H1 (cell line): ENCODE results near the gene SLC12A8. TPM values are rescaled to one million over a fixed set of nuclear protein-coding genes. Genes with fewer than 3 reads are reported as not detected.

ENCODE experiments used
- CTCF ChIA-PET: fragments of 300-600 bp; sonication (Branson Sonifier 250); formaldehyde crosslinking; loops from one replicate; lab custom pipeline; 2021; ENCODE audit not compliant: partially characterized antibody; lab: Charles Lee
- POLR2A ChIA-PET: fragments of 300-600 bp; sonication (Branson Sonifier 250); formaldehyde crosslinking; loops from one replicate; lab custom pipeline; 2021; ENCODE audit warnings: inconsistent platforms; ENCODE audit not compliant: partially characterized antibody; lab: Charles Lee
- DNase-seq, 2 experiments: peaks; one replicate each; pipeline versions ENCODE4 v3.0.0 to v3.0.0-alpha.2; 2010 to 2022; ENCODE audit warnings: low spot score in 2 of 2, low read depth in 1 of 2, mixed read lengths in 1 of 2
- FAIRE-seq: peaks from 2 replicates; lab custom pipeline; 2011; peaks lifted over from hg19 to GRCh38; lab: Jason Lieb, UNC
- H2AFZ ChIP-seq: 2 replicates; pipeline ENCODE4 v1.8.1; 2012; ENCODE audit warnings: low read length, inconsistent platforms
- H2AK5ac ChIP-seq: 2 replicates; pipeline ENCODE4 v1.6.1; 2013; ENCODE audit warnings: low read depth, low read length
- H2BK120ac ChIP-seq: replicated peaks from 2 replicates; pipeline ENCODE3; 2013; ENCODE audit warnings: low read depth, low read length, inconsistent platforms
- H2BK12ac ChIP-seq: 2 replicates; pipeline ENCODE4 v1.6.1; 2013; ENCODE audit warnings: low read depth, low read length
- H2BK15ac ChIP-seq: 2 replicates; pipeline ENCODE4 v1.6.1; 2013; ENCODE audit warnings: low read length
- H2BK20ac ChIP-seq: 2 replicates; pipeline ENCODE4 v1.6.1; 2013; ENCODE audit warnings: low read length
- H2BK5ac ChIP-seq: 2 replicates; pipeline ENCODE4 v1.6.1; 2013; ENCODE audit warnings: low read depth, low read length
- H3K14ac ChIP-seq: 2 replicates; pipeline ENCODE4 v1.6.1; 2013; ENCODE audit warnings: inconsistent platforms; ENCODE audit not compliant: insufficient read length
- H3K18ac ChIP-seq: 2 replicates; pipeline ENCODE4 v1.6.1; 2013; ENCODE audit warnings: low read length; ENCODE audit errors: extremely low read depth
- H3K23ac ChIP-seq: 2 replicates; pipeline ENCODE4 v1.6.1; 2013; ENCODE audit warnings: inconsistent platforms; ENCODE audit not compliant: insufficient read length
- H3K23me2 ChIP-seq: 2 replicates; pipeline ENCODE4 v1.6.1; 2013; ENCODE audit warnings: low read depth, low read length
- H3K27ac ChIP-seq: 2 replicates; pipeline ENCODE4 v1.6.1; 2011; ENCODE audit warnings: low read depth, low read length, inconsistent platforms
- H3K27me3 ChIP-seq, 4 experiments: replicated peaks in 1 of 4; 1 replicate in 1 of 4; 2 replicates in 3 of 4; pipeline versions ENCODE4 v1.6.1 to v1.8.1; 2011 to 2013; ENCODE audit warnings: low read length in 3 of 4, mild to moderate bottlenecking in 3 of 4, inconsistent platforms in 2 of 4, mixed read lengths in 2 of 4, moderate library complexity in 1 of 4; ENCODE audit not compliant: control insufficient read depth in 3 of 4, insufficient read depth in 3 of 4; ENCODE audit errors: extremely low read depth in 1 of 4
- H3K36me3 ChIP-seq, 4 experiments: 2 replicates each; pipeline versions ENCODE4 v1.6.1 to v1.8.1; 2011 to 2013; ENCODE audit warnings: mild to moderate bottlenecking in 4 of 4, low read length in 3 of 4, moderate library complexity in 2 of 4, control low read depth in 1 of 4, inconsistent platforms in 1 of 4; ENCODE audit not compliant: insufficient read depth in 4 of 4, control insufficient read depth in 2 of 4
- H3K4ac ChIP-seq: replicated peaks from 2 replicates; pipeline ENCODE3; 2013; ENCODE audit warnings: low read length, low read depth, mixed read lengths, inconsistent platforms; ENCODE audit not compliant: insufficient read length
- H3K4me1 ChIP-seq, 4 experiments: replicated peaks in 1 of 4; 1 replicate in 1 of 4; 2 replicates in 3 of 4; pipeline versions ENCODE4 v1.6.1 to v1.8.1; 2011 to 2013; ENCODE audit warnings: low read length in 3 of 4, inconsistent platforms in 2 of 4, mixed read lengths in 1 of 4; ENCODE audit not compliant: insufficient read depth in 4 of 4, control insufficient read depth in 3 of 4
- H3K4me2 ChIP-seq, 2 experiments: 2 replicates each; pipeline versions ENCODE4 v1.6.1 to v1.8.1; 2011 to 2013; ENCODE audit warnings: low read depth in 2 of 2, low read length in 2 of 2, control low read depth in 1 of 2, inconsistent platforms in 1 of 2, mild to moderate bottlenecking in 1 of 2; ENCODE audit not compliant: insufficient read depth in 1 of 2
- H3K4me3 ChIP-seq, 4 experiments: fragments of 200-600, 300-600 bp in 1 of 4; sonication (generic), shearing (Covaris generic), sonication (Bioruptor Twin) in 1 of 4; 2 replicates each; pipeline versions ENCODE4 v1.5.1 to v1.8.1; 2011 to 2016; ENCODE audit warnings: low read length in 4 of 4, low read depth in 3 of 4, control low read depth in 2 of 4, inconsistent platforms in 2 of 4, mild to moderate bottlenecking in 2 of 4, mixed read lengths in 1 of 4, moderate library complexity in 1 of 4; ENCODE audit not compliant: insufficient read depth in 2 of 4; ENCODE audit errors: extremely low read depth in 1 of 4
- H3K56ac ChIP-seq: replicated peaks from 2 replicates; pipeline ENCODE3; 2013; ENCODE audit warnings: low read depth, mild to moderate bottlenecking, mixed read lengths, low read length, inconsistent platforms; ENCODE audit not compliant: insufficient read length
- H3K79me1 ChIP-seq: 2 replicates; pipeline ENCODE4 v1.6.1; 2013; ENCODE audit warnings: low read depth, low read length, control low read depth
- H3K79me2 ChIP-seq, 2 experiments: 2 replicates each; pipeline versions ENCODE4 v1.6.1 to v1.8.1; 2012 to 2013; ENCODE audit warnings: low read length in 2 of 2, mild to moderate bottlenecking in 2 of 2, inconsistent platforms in 1 of 2; ENCODE audit not compliant: insufficient read depth in 2 of 2, control insufficient read depth in 1 of 2
- H3K9ac ChIP-seq, 4 experiments: replicated peaks in 1 of 4; 1 replicate in 1 of 4; 2 replicates in 3 of 4; pipeline versions ENCODE4 v1.6.1 to v1.8.1; 2011 to 2013; ENCODE audit warnings: low read depth in 3 of 4, low read length in 3 of 4, control low read depth in 2 of 4, mild to moderate bottlenecking in 2 of 4, moderate library complexity in 2 of 4, inconsistent platforms in 1 of 4; ENCODE audit errors: extremely low read depth in 1 of 4
- H3K9me3 ChIP-seq, 2 experiments: 2 replicates each; pipeline versions ENCODE4 v1.6.1 to v1.8.1; 2012 to 2013; ENCODE audit warnings: mild to moderate bottlenecking in 2 of 2, moderate library complexity in 2 of 2, control low read depth in 1 of 2, inconsistent platforms in 1 of 2, low read depth in 1 of 2, low read length in 1 of 2, mixed read lengths in 1 of 2; ENCODE audit not compliant: insufficient read depth in 2 of 2
- H4K20me1 ChIP-seq, 2 experiments: replicated peaks in 1 of 2; 2 replicates each; pipeline versions ENCODE3 to v1.8.1; 2011 to 2013; ENCODE audit warnings: inconsistent platforms in 2 of 2, low read length in 2 of 2, mild to moderate bottlenecking in 1 of 2; ENCODE audit not compliant: insufficient read depth in 2 of 2, control insufficient read depth in 1 of 2
- H4K5ac ChIP-seq: 2 replicates; pipeline ENCODE4 v1.6.1; 2013; ENCODE audit warnings: low read length, low read depth, mixed read lengths, inconsistent platforms; ENCODE audit not compliant: insufficient read length
- H4K8ac ChIP-seq: 2 replicates; pipeline ENCODE4 v1.8.0; 2013; ENCODE audit warnings: mild to moderate bottlenecking, moderate library complexity, low read length, inconsistent platforms; ENCODE audit not compliant: insufficient read depth; ENCODE audit errors: extremely low read depth
- H4K91ac ChIP-seq: replicated peaks from 2 replicates; pipeline ENCODE3; 2013; ENCODE audit warnings: low read length, mixed read lengths, inconsistent platforms; ENCODE audit not compliant: insufficient read length
- ATF2 ChIP-seq: IDR thresholded peaks from 2 replicates; pipeline ENCODE4 v1.6.1; 2012; ENCODE audit warnings: low read length, inconsistent platforms
- KDM1A ChIP-seq: fragments of 200-600, 300-600 bp; sonication (generic); IDR thresholded peaks from 2 replicates; pipeline ENCODE4 v1.7.1; 2016; ENCODE audit warnings: mild to moderate bottlenecking, low read length, borderline replicate concordance
- RAD21 ChIP-seq, 2 experiments: IDR thresholded peaks in 1 of 2; conservative IDR thresholded peaks in 1 of 2; 2 replicates each; pipeline ENCODE4 v1.6.1; 2011; ENCODE audit warnings: low read depth in 2 of 2, low read length in 2 of 2, improper control_type of control experiment in 1 of 2, inconsistent platforms in 1 of 2, mild to moderate bottlenecking in 1 of 2, moderate library complexity in 1 of 2
- RNF2 ChIP-seq: fragments of 200-900, 300-1000 bp; sonication (generic); IDR thresholded peaks from 2 replicates; pipeline ENCODE4 v1.7.1; 2016; ENCODE audit warnings: borderline replicate concordance, low read depth, mild to moderate bottlenecking, antibody characterized with exemption, low read length; ENCODE audit not compliant: poor library complexity, severe bottlenecking; ENCODE audit errors: missing control alignments
- SP1 ChIP-seq: IDR thresholded peaks from 2 replicates; pipeline ENCODE4 v1.6.1; 2011; ENCODE audit warnings: low read depth, low read length
- WGBS, 2 experiments: shearing (Covaris generic) in 1 of 2; methylation state at CpG; one replicate each; pipeline versions ENCODE4 v1.1.6 to v1.1.7; 2013 to 2015; ENCODE audit warnings: low lambda C conversion rate in 2 of 2, mixed read lengths in 2 of 2, inconsistent platforms in 1 of 2, low coverage in 1 of 2, missing lambda C conversion rate in 1 of 2; ENCODE audit not compliant: insufficient replicate concordance in 2 of 2, insufficient coverage in 1 of 2, insufficient read length in 1 of 2; ENCODE audit errors: extremely low coverage in 1 of 2, missing lambda C conversion rate in 1 of 2; 5-methylcytosine and 5-hydroxymethylcytosine counted together
- polyA plus RNA-seq, 7 experiments: library from polyadenylated mRNA; depleted of rRNA in 3 of 7; stranded (reverse) in 5 of 7; unstranded in 2 of 7; fragments of >200 nt in 5 of 7; fragments of 200-250 nt in 2 of 7; gene quantifications; 1 replicate in 5 of 7; 2 replicates in 1 of 7; 4 replicates in 1 of 7; pipeline versions ENCODE4 v1.2.1 to v1.2.3, GENCODE V29; 2011 to 2013; ENCODE audit warnings: missing spikeins in 2 of 7, mixed read lengths in 2 of 7
- total RNA-seq: library from RNA; stranded (reverse); fragmentation: NEBNext Ultra II Directional; extraction: Animal tissue kit (Norgen Biotek cat#: 25700); gene quantifications from 2 replicates; pipeline ENCODE4 v1.2.1, GENCODE V29; 2021

SLC12A8 gene
- total and polyA plus RNA-seq, 2 of the 8 experiments (the other 6 are each of a cell fraction or from before 2014, with no cell fraction given): 13.7 to 14.4 TPM

GRCh38 chr3:125043599-125044151 lies 168.9 kb downstream of the SLC12A8 start:
- no peak for FAIRE-seq
- Histone ChIP-seq H2BK120ac (no peak overlapping the region), H3K9me3 (no peaks in the 10 kb centered on the region), H4K8ac (no peak overlapping the region), H4K5ac (no peak overlapping the region), H3K4me1 (peaks cover 10 to 20% (median 14%) of the 10 kb centered on the region in 4 experiments), H3K36me3 (no peaks in the 10 kb centered on the region), H3K18ac (no peak overlapping the region), H3K4ac (no peak overlapping the region), H3K23me2 (no peaks in the 10 kb centered on the region), H3K56ac (no peak overlapping the region), H3K9ac (no peak overlapping the region), H4K91ac (no peak overlapping the region), H3K27me3 (no peaks in the 10 kb centered on the region), H3K79me2 (no peaks in the 10 kb centered on the region; a peak in 1 of 4 replicates), H2BK20ac (no peak overlapping the region), H3K79me1 (peaks cover 5% of the 10 kb centered on the region; the same call in 1 of the 2 replicates), H2AFZ (no peak overlapping the region), H2AK5ac (no peak overlapping the region), H3K14ac (no peak overlapping the region), H3K23ac (no peak overlapping the region), H2BK5ac (no peak overlapping the region), H4K20me1 (no peaks in the 10 kb centered on the region), H2BK12ac (no peak overlapping the region), H3K4me2 (no peak overlapping the region; a peak in 1 of 4 replicates), H2BK15ac (no peak overlapping the region), H3K4me3 (no peak overlapping the region), H3K27ac (no peak overlapping the region)
- 92% methylated on average over 13 of the region's 20 CpGs; no CpG with 5 or more reads in 1 of the 2 experiments for WGBS, 2 experiments
- ChIA-PET CTCF (interaction anchor here (0.7 to 1.7 kb wide), 5 partner anchors 10 to 107 kb away, joined by 3 to 4 read pairs (median 4); no protein-coding TSS in a partner anchor), POLR2A (no interaction called here)
- TF ChIP-seq SP1: no peak
- TF ChIP-seq RAD21 (IDR thresholded peaks at IDR 0.05 in 1 of 2, conservative IDR thresholded peaks at IDR 0.05 in 1 of 2; ENCODE audit: low read depth in 2 of 2, low read length in 2 of 2): no peak
- TF ChIP-seq ATF2: no peak
- no peak for TF ChIP-seq KDM1A
- no peak for TF ChIP-seq RNF2
- DNase-seq: no peak
